GM19238 (cell line): ENCODE results near the gene UBE2D3.

ENCODE experiments used
- DNase-seq: peaks from one replicate; pipeline ENCODE4 v3.0.0; 2011; ENCODE audit warnings: low spot score; ENCODE audit not compliant: insufficient read length

The UBE2D3 gene

DNA sequence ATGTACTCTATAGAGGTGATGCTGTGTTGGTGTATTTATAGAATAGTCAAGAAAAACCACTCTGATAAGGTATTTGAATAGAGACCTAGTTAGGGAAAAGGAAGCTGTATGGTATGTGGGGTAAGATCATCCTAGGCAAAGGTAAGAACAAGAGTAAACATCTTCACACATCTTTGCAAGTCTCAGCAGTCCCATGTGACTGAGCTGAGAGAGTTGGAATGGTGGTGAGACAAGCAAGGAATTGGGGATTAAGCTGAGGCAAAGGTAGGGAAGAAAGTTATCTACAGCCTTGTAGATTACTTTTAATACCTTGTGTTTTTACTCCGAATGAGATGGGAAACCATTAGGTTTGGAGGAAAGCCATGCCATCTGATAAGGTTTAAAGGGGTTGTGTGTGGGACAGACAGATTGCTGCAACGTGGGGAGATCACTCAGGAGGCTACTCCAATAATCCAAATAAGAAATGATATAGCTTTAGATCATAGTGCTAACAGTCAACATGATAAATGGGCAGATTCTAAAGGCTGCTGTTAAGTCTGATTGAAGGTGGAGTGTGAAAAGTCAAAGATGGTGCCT, 34.9 kb downstream of the UBE2D3 start:
- no peak for DNase-seq

DNA sequence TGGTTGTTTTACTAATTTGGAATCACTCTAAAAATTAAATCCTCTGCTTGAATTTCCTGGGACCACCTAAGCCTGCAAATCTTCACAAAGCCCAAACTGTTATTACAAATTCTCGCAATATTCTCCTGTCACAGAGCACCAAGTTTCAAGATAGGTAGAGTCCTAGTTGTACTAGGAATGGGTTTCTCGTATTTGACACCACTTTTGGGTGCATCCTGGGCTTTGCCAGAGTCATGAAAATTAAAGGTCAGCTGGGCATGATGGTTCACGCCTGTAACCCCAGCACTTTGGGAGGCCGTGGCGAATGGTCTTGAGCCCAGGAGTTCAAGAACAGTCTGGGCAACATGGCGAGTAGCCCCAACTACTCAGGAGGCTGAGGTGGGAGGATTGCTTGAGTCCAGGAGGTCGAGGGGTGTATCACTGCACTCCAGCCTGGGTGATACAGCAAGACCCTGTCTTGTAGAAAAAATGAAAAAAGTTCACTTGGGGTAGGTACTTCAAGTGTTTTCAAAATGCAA, 36.0 kb downstream of the UBE2D3 start:
- no peak for DNase-seq

DNA sequence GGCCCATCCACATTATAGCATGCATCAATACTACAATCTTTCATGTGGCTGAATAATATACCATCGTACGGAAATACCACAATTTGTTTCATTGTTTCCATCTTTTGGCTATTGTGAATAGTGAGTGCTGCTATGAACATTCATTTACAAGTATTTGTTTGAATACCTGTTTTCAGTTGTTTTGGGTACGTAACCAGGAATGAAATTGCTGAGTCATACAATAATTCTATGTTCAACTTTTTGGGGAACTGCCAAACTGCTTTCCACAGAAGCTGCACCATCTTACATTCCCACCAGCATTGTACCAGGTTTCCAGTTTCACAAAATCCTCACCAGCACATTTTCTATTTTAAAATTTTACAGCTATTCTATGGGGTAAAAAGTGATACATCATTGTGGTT, 38.0 kb downstream of the UBE2D3 start:
- DNase-seq, result no peak

DNA sequence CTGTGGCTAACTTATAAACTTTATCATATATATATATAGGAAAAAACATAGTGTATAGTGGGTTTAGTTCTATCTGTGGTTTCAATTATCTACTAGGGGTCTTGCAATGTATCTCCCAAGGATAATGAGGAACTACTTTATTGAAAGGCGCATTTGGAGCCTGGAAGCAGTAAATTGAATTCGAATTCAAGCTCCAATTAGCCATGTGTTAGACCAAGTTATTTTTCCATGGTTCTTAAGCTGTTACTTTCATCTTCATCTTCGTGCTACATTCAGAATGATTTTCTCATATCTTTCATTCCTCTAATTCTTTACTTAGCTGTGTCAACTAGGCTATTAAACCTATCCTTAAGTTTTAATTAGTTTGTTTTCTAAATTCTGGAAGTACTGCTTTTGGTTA, 39.4 kb downstream of the UBE2D3 start:
- no peak for DNase-seq

DNA sequence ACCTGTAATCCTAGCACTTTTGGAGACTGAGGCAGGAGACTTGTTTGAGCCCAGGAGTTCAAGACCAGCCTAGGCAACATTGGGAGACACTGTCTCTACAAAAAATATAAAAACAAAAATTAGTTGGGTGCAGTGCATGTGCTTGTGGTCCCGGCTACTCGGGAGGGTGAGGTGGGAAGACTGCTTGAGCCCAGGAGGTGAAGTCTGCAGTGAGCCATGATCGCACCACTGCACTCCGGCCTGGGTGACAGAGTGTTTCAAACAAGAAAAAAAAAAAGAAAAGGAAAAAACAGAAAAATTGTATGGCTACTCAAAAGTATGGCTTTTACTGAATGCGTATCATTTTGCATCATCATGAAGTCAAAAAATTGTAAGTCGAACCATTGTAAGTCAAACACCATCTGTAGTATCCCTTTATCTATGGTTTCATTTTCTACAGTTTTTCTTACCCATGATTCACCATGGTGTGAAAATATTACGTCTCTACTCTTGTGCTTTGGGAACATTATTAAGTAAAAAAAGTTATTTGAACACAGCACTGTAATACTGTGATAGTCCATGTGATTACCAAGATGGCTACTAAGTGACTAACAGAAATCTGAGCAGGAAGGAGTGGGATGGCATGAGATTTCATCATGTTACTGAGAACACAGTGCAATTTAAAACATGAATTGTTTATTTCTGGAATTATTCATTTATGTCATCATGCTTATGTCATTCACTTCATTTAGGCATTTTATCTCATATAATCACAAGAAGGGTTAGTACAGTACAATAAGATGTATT, 40.1 kb downstream of the UBE2D3 start:
- DNase-seq, result no peak

DNA sequence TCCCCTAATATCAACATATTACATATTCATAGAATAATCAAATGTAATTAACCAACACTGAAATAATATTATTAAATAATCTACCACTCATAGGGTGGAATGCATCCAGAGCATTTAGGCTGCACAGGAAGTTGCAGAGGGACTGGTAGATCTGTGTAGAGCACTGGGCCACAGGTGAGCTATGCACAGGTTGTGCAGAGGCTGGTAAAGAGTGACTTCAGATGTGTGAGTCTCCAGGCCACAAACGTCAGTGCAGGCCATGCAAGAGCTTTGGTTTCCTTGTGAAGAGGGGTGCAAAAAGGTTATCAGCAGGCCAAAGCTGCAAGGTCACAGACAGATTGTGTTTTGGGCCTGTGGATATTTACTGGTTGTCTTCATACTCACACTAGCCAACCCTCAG, 41.1 kb downstream of the UBE2D3 start:
- no peak for DNase-seq

DNA sequence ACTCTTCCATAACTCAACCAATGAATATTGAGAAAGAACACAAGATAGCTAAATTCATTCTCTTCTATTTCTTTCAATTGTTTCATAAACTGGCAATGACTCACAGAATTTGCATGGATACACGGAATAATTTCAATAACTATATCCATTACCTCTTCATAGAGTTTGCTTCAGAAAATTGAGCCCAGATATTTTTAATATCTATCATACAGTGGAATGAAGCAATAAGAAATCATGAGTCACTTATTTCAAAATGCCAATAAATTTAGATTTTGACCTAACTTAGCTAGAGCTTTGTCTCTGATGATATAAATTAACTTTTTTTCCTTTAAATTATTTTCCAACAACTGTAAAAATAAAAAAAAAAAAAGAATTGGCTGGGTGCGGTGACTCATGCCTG, 44.3 kb downstream of the UBE2D3 start:
- DNase-seq, result no peak

DNA sequence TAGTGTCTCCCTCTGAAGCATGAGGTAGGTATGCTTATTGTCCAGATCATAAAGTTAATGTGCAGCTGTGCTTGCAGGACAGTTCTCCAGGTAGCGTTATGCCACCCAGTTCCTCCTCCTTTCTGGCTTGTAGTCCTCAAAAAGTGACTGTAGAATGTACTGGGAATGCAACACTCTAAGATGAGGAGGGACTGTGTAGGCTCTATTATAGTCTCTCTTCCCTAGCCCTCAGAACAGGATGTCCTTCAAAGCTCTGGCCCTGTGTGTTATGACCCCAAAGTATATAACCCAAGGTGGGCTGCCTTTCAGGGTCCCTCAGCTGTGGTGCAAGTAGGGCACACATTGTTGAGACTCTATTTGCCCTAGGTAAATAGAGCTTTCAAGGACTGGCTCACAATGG, 45.8 kb downstream of the UBE2D3 start:
- DNase-seq, result no peak

DNA sequence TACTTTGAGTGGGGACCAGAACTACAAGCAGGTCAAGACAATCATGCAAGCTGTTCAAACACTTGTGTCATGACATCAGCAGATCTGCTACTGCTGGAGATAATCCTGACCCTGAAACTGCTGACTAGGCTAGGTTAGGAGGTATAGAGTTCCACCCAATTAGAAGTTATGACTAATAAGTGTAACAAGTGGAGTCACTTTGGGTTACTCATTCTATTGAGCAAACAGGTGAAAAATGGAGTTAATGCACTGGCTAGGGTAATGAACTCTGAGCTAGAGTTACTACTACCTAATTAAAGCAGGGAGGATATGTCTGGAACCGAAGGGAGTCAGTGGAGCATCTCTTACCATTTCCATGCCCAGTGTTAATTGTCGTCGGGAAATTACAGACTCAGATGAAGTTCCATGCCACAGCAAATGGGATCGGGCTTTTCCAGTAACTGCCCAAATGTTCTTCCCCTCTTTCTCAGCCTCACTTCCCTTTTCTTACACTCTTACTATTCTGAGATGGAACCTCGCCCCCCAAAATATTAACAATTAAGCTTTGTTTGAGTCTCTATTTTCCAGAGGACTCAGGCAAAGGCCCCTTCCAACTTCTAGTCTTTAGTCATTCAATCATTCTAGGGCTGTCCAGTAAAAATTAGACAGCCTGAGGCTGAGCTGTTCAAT, 46.7 kb downstream of the UBE2D3 start:
- DNase-seq, result no peak

- no peak for DNase-seq
These were observed 48.1 kb downstream of the UBE2D3 start for GRCh38 chr4:102779204-102779603.

GRCh38 chr4:102778720-102779119, 48.6 kb downstream of the UBE2D3 start:
- DNase-seq, result no peak

- no peak for DNase-seq
These were observed 51.5 kb downstream of the UBE2D3 start for GRCh38 chr4:102775805-102776204.

DNA sequence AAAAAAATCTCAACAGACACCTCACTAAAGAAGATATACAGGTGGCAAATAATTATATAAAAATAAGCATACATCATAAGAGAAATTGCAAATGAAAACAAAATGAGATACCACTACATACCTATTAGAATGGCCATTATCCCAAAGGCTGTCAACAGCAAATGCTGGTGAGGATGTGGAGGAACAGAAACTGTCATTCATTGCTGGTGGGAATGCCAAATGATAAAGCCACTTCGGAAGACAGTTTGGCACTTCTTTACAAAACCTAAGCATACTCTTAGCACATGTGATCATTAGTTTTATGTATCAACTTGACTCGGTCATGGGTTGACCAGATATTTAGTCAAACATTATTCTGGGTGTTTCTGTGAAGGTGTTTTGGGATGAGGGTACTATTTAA, 53.1 kb downstream of the UBE2D3 start:
- no peak for DNase-seq

GRCh38 chr4:102772738-102773340, 54.5 kb downstream of the UBE2D3 start:
- DNase-seq, result no peak

GRCh38 chr4:102764901-102765300, 62.5 kb downstream of the UBE2D3 start:
- DNase-seq, result no peak

GRCh38 chr4:102761906-102762305, 65.4 kb downstream of the UBE2D3 start:
- no peak for DNase-seq

GRCh38 chr4:102761296-102761701, 66.1 kb downstream of the UBE2D3 start:
- DNase-seq, result no peak

DNA sequence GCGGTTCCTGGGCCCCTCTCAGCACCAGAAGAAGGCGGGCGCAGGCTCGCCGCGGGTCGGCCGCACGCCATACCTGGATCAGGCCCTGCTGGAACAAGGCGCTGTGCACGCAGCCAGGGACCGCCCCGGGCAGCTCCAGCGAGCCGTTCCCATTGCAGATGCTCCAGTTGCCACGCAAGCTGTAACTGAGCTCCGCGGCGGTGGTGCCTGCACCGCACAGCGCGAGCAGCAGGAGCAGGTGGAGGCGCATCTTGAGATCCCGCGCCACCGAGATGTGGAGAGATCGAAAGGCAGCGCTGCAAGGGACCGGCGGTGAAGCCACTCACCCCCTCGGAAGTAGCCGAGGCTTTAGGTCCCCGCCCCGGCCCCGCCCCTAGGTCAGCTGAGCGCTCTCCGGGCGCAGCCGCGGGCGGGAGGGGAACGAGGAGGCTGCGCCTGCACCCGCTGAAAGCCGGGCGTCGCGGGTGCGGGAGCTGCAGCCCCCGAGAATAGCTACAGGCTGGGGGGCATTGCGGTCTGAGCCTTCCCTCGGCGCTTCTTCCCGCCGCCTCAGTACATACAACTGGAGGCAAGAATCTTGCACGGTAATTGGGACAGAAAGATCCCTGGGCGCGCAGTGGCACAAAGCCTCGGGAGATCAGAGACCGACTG, 66.6 kb downstream of the UBE2D3 start, which contains the start of gene MANBA:
TSS of gene MANBA (minus strand) at position 324 of the 651 bp plus-strand sequence. CDS start at position 250, 74 bp downstream.
- DNase-seq, result peak; percentile 92

DNA sequence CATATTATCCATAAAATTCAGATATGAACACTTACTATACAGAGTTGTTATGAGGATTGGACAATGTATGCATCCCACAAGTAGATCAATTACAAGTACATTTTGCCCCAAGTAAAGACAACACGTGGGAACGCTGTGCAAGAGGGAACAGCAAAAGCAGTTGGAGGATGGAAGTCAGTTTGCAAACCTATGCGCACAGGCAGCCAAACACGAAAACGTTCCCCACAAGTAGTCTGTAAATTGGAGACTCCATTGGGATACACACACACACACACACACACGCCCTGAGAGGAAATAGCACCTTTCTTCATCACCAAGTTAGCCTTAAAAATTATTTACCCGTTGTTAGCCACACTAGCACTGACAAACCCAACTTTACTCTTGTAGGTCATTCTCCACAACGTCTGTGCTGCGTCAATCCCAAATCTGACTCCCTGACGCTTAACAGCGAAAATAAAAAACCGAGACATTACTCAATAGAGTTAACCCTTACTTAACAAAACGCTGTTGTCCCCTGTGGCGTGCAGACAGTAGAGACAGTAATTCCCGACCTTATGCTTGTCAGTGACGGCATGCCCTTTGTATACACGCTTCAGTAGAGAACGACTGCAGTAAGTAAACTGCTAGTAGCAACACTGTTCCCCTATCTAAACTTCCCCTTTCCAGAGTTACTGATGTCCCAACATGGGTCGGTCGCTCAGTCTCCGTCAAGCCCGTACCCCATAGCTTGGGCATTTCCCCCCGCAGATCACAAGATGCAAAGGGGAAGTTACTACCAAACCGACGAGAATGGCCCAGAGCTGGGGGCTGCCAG, 67.3 kb downstream of the UBE2D3 start:
- DNase-seq, result peak; percentile 26
